Aorta (tissue), 5 donors: ENCODE results near the gene CEACAM6. TPM values are rescaled to one million over a fixed set of nuclear protein-coding genes. Genes with fewer than 3 reads are reported as not detected.
"Not testable (repeated sequence)": the region's sequence is repeated elsewhere in the genome, so short reads cannot be mapped to it uniquely, and the experiment has no call there.

Experiments used
- ATAC-seq: fragments of 200-7000 bp; cut with Tn5 transposase; one replicate; pipeline ENCODE4 v1.9.1; 2022; ENCODE audit warnings: moderate library complexity; ENCODE audit not compliant: low FRiP score
- DNase-seq, 2 donors: peaks; one replicate each; pipeline ENCODE4 v3.0.0-alpha.2; 2020
- H3K27ac ChIP-seq, 2 donors: one replicate each; pipeline ENCODE4 v1.5.1; 2013; ENCODE audit warnings: low read length in 2 of 2, mild to moderate bottlenecking in 2 of 2, moderate library complexity in 2 of 2, control low read depth in 1 of 2, inconsistent platforms in 1 of 2, low read depth in 1 of 2
- H3K27me3 ChIP-seq, 2 donors: one replicate each; pipeline ENCODE4 v1.6.1; 2013; ENCODE audit warnings: control low read depth in 1 of 2, low read length in 1 of 2, mild to moderate bottlenecking in 1 of 2, moderate library complexity in 1 of 2; ENCODE audit not compliant: insufficient read depth in 2 of 2, control insufficient read depth in 1 of 2
- H3K36me3 ChIP-seq, 2 donors: one replicate each; pipeline ENCODE4 v1.6.1; 2013; ENCODE audit warnings: control low read depth in 1 of 2, low read length in 1 of 2, mild to moderate bottlenecking in 1 of 2; ENCODE audit not compliant: insufficient read depth in 2 of 2, control insufficient read depth in 1 of 2
- H3K4me1 ChIP-seq, 2 donors: one replicate each; pipeline ENCODE4 v1.6.1; 2013; ENCODE audit warnings: low read length in 2 of 2, control low read depth in 1 of 2, mild to moderate bottlenecking in 1 of 2, moderate library complexity in 1 of 2; ENCODE audit not compliant: insufficient read depth in 2 of 2, control insufficient read depth in 1 of 2
- H3K4me3 ChIP-seq, 2 donors: one replicate each; pipeline ENCODE4 v1.5.1; 2013; ENCODE audit warnings: low read length in 2 of 2, control low read depth in 1 of 2, mild to moderate bottlenecking in 1 of 2
- H3K9me3 ChIP-seq: one replicate; pipeline ENCODE4 v1.6.1; 2013; ENCODE audit warnings: mild to moderate bottlenecking, low read length; ENCODE audit not compliant: control insufficient read depth
- WGBS, 2 donors: extraction: QIAGEN DNeasy Blood & Tissue Kit; methylation state at CpG; one replicate each; pipeline ENCODE4 v1.1.7; 2013; 5-methylcytosine and 5-hydroxymethylcytosine counted together
- intact Hi-C, 2 donors: fragments of 100-400 bp; cut with DNase I; formaldehyde crosslinking; loops; one replicate each; pipeline versions ENCODE4 v1.14.2 to v1.15.0; 2022
- polyA plus RNA-seq, 2 donors: library from polyadenylated mRNA; stranded (reverse); fragments of 200-250 nt; gene quantifications; one replicate each; pipeline ENCODE4 v1.2.3, GENCODE V29; 2013
- total RNA-seq, 2 donors: library from RNA; stranded (reverse); fragmentation: NEBNext Ultra II Directional; extraction: Animal tissue kit (Norgen Biotek cat#: 25700); gene quantifications; one replicate each; pipeline ENCODE4 v1.2.1, GENCODE V29; 2021
- donor health status: healthy with polysubstance abuse.
- donor health status: Bipolar disorder and iron deficiency.
- donor health status: DM: no; HTN: no; CAD: no.
- donor health status: DM: no; HTN: no; CAD: no.
- donor health status: DM: yes; HTN: yes; CAD: no.

The CEACAM6 gene
- total and polyA plus RNA-seq, 4 donors = 0.33 to 6.5 (median 0.33) TPM; not detected in 1

- WGBS, 2 donors = 72 to 82% methylated on average over 2 of the region's 2 CpGs
Measured at GRCh38 chr19:41741244-41741554, 14.1 kb upstream of the CEACAM6 start.

DNA sequence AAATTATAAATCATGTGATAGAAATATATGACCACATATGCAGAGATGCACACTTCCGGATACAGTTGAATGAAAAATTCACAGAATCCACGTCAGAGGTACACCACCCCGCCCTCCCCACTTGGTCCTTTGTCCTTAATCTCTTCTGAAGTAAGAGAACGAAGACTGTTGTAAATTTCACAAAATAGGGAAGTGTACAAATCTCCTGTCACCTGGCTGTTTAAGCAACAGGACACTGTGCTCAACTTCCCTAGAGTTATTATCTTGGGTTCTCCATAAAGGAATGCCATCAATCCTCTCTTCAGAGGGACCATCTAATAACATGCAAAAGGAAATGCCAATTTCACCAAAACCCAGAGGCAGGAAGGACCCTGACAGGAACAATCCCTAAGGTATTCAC is 10.5 kb upstream of the CEACAM6 start:
- no peak for DNase-seq
- H3K9me3 ChIP-seq = peaks cover 1% of the 10 kb centered on the region
- H3K27me3 ChIP-seq = peaks cover 0 to 2% of the 10 kb centered on the region in 2 donors
- H3K27ac ChIP-seq = no peak overlapping the region
- H3K4me3 ChIP-seq = no peak overlapping the region
- WGBS, 2 donors = 55 to 64% methylated on average over 4 of the region's 4 CpGs
- ATAC-seq = no peak
- intact Hi-C loops = no loop called here
- no peaks in the 10 kb centered on the region for H3K36me3 ChIP-seq
- H3K4me1 ChIP-seq = no peaks in the 10 kb centered on the region

More at GRCh38 chr19:41741244-41741554, 14.1 kb upstream of the CEACAM6 start:
- H3K27ac ChIP-seq = no peak overlapping the region
- no peaks in the 10 kb centered on the region for H3K27me3 ChIP-seq
- DNase-seq = no peak
- H3K36me3 ChIP-seq = no peaks in the 10 kb centered on the region
- no peak for ATAC-seq
- no peak overlapping the region for H3K4me3 ChIP-seq
- H3K9me3 ChIP-seq = peaks cover 1% of the 10 kb centered on the region
- intact Hi-C loops = no loop called here
- H3K4me1 ChIP-seq = no peaks in the 10 kb centered on the region

DNA sequence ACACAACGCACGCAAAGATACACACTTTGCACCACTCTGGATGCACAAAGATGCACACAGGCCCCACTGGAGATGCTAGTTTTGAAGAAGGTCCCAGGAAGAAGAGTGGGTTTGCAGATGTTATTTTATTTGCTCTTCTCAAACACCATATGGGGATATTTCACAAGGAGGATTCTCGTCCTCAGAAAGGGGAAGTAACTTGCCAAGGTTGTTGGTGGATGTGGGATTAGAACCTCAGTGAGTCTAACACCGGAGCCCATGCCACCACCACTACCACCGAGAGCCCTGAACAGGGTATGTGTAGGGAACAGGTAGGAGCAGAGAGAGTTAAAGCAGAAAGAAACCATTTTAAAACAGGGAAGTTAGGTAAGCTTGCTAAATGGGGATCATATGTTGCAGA is 9.6 kb upstream of the CEACAM6 start:
- peaks cover 0 to 2% of the 10 kb centered on the region in 2 donors for H3K27me3 ChIP-seq
- WGBS, 2 donors = 79 to 82% methylated on average over 5 of the region's 5 CpGs

GRCh38 chr19:41746593-41747227 is 8.6 kb upstream of the CEACAM6 start:
- 17 to 20% methylated on average over 11 of the region's 11 CpGs for WGBS, 2 donors
- H3K36me3 ChIP-seq = no peaks in the 10 kb centered on the region
- ATAC-seq = no peak

More for the DNA sequence above, 9.6 kb upstream of the CEACAM6 start:
- intact Hi-C loops = no loop called here
- Histone ChIP-seq H3K36me3 (no peaks in the 10 kb centered on the region), H3K27ac (no peak overlapping the region), H3K4me1 (no peaks in the 10 kb centered on the region), H3K9me3 (no peaks in the 10 kb centered on the region), H3K4me3 (no peak overlapping the region)
- ATAC-seq (no peak), DNase-seq (no peak)

DNA sequence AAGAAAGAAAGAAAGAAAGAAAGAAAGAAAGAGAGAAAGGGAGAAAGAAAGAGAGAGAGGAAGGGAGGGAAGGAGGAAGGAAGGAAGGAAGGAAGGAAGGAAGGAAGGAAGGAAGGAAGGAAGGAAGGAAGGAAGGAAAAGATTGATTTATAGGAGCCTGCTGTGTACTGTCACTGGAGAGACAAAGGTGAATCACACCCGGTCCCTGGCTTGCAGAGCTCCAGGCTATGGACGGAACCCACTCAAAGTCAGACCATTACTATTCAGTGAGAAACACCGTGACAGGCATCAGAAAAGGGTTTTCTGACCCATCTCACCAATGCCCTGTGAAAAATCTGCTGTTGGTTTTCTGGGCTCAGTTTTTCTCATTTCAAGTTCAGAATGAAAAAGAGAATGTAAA is 7.3 kb upstream of the CEACAM6 start:
- intact Hi-C loops = no loop called here
- Histone ChIP-seq H3K36me3 (no peaks in the 10 kb centered on the region), H3K9me3 (no peaks in the 10 kb centered on the region), H3K27me3 (peaks cover 0 to 2% of the 10 kb centered on the region in 2 donors), H3K4me1 (no peaks in the 10 kb centered on the region), H3K4me3 (no peak overlapping the region), H3K27ac (no peak overlapping the region)
- 60 to 71% methylated on average over 3 of the region's 3 CpGs for WGBS, 2 donors
- no peak for ATAC-seq
- DNase-seq = no peak

More at GRCh38 chr19:41746593-41747227, 8.6 kb upstream of the CEACAM6 start:
- intact Hi-C loops = no loop called here
- Histone ChIP-seq H3K4me3 (no peak overlapping the region), H3K27ac (no peak overlapping the region), H3K27me3 (peaks cover 0 to 2% of the 10 kb centered on the region in 2 donors), H3K4me1 (no peaks in the 10 kb centered on the region), H3K9me3 (no peaks in the 10 kb centered on the region)
- no peak for DNase-seq

DNA sequence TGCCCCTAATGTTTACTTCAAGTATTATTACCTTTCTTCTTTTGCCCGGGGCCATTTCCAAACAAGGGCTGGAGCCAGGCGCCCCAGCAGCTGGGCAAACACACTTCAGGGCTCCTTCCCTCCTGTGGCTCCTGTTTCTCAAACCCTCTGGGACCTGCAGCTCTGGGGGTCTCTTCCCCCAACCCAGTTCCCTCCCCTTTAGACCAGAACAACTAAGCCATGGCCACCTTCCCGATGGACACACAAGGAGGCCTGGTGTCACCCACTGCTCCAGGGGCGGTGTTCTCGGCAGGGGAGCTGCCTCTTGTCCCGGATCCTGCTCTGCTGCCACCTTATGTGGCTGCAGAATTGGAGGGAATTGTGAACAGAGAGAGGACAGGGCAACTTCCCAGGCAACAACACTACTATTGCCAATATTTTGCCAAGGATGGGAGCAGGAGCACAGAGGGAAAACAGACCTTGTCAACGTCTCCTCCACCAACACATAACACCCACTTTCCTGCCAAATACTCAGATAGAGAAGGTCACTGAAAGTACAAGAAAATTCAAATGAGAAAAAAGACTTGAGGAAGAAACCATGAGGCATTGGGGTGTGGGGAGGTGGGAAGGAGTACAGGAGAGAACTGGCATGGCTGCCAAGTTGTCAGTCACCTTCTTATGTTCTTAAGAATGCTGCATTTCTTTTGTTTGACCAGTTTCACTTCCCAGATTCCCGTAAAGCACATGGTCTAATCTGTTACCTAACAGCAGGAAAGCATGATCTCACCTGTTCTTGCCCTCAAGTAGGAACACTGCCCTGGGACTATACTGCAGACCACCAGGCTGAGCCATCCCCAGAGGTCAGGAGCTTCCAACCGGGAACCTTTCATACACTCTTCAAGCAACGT is 4.8 kb upstream of the CEACAM6 start:
- H3K4me3 ChIP-seq, H3K4me1 ChIP-seq, DNase-seq, intact Hi-C loops, H3K27me3 ChIP-seq, H3K27ac ChIP-seq, ATAC-seq, H3K9me3 ChIP-seq, H3K36me3 ChIP-seq: not testable (repeated sequence)
- 41 to 47% methylated on average over 6 to 8 of the region's 10 CpGs for WGBS, 2 donors

DNA sequence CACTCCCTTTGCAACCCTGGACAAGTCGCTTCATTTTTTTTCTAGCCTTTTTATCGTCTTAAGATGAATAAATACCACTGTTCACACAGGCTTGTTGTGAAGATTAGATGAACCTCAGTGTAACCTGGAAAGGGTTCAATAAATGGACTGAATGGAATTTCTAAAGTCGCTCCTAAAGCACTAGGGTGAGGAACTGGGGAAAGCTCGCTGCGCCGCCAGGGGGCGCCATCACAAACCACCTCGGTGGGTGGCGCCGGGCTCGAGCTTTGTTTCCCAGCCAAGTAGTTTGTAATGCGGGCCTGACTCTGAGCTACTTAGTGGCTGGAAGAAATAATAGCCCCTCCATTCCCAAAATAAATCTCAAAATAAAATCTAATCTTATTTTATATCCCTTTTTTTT is 2.2 kb upstream of the CEACAM6 start:
- H3K36me3 ChIP-seq = no peaks in the 10 kb centered on the region
- 6 to 7% methylated on average over 12 of the region's 12 CpGs for WGBS, 2 donors
- intact Hi-C loops = no loop called here
- H3K9me3 ChIP-seq = no peaks in the 10 kb centered on the region
- ATAC-seq = no peak
- H3K27me3 ChIP-seq = peaks cover 0 to under 1% of the 10 kb centered on the region in 2 donors
- H3K4me3 ChIP-seq = no peak overlapping the region
- H3K27ac ChIP-seq = no peak overlapping the region
- H3K4me1 ChIP-seq = no peaks in the 10 kb centered on the region
- peak; percentile 71 to 83 for DNase-seq

- Histone ChIP-seq H3K4me3 (no peak overlapping the region), H3K27ac (no peak overlapping the region), H3K9me3 (no peaks in the 10 kb centered on the region), H3K27me3 (no peaks in the 10 kb centered on the region), H3K4me1 (no peaks in the 10 kb centered on the region), H3K36me3 (no peaks in the 10 kb centered on the region)
- WGBS, 2 donors = 5 to 10% methylated on average over 4 of the region's 4 CpGs
- intact Hi-C loops = no loop called here
- DNase-seq (peak in 1 of 2 donors; percentile 50), ATAC-seq (no peak)
Measured at GRCh38 chr19:41753936-41754529, 1.3 kb upstream of the CEACAM6 start.
